Breast epithelium (tissue), 4 donors: ENCODE results near the gene NRCAM. TPM values are rescaled to one million over a fixed set of nuclear protein-coding genes. Genes with fewer than 3 reads are reported as not detected.
"Not testable (repeated sequence)": the region's sequence is repeated elsewhere in the genome, so short reads cannot be mapped to it uniquely, and the experiment has no call there.

ENCODE experiments used
- DNase-seq, 2 donors: peaks; one replicate each; pipeline ENCODE4 v3.0.0-alpha.2; 2019; ENCODE audit warnings: low spot score in 2 of 2
- H3K27ac ChIP-seq, 2 donors: fragments of 200-600 bp; sonication (generic) in 1 of 2; one replicate each; pipeline ENCODE4 v1.5.1; 2016 to 2019; ENCODE audit warnings: mild to moderate bottlenecking in 1 of 2
- H3K27me3 ChIP-seq, 2 donors: fragments of 200-600 bp; sonication (generic) in 1 of 2; one replicate each; pipeline versions ENCODE4 v1.5.1 to v1.6.0; 2017 to 2019; ENCODE audit warnings: control low read depth in 1 of 2, mild to moderate bottlenecking in 1 of 2
- H3K36me3 ChIP-seq: fragments of 200-600 bp; one replicate; pipeline ENCODE4 v1.5.1; 2019
- H3K4me1 ChIP-seq, 2 donors: fragments of 200-600 bp; sonication (generic); one replicate each; pipeline ENCODE4 v1.5.1; 2016 to 2019; ENCODE audit warnings: control low read depth in 1 of 2
- H3K4me3 ChIP-seq, 3 donors: fragments of 200-600 bp; sonication (generic); 1 replicate in 2 of 3; 2 replicates in 1 of 3; pipeline ENCODE4 v1.5.1; 2016 to 2019; ENCODE audit warnings: mild to moderate bottlenecking in 3 of 3, moderate library complexity in 2 of 3
- H3K9me3 ChIP-seq, 2 donors: fragments of 200-600 bp; sonication (generic) in 1 of 2; one replicate each; pipeline ENCODE4 v1.5.1; 2016 to 2019; ENCODE audit warnings: control low read depth in 1 of 2
- POLR2A ChIP-seq: fragments of 450-650 bp; IDR thresholded peaks from one replicate; pipeline ENCODE4 v1.6.1; 2016; ENCODE audit warnings: antibody characterized with exemption, mild to moderate bottlenecking, moderate library complexity
- POLR2AphosphoS5 ChIP-seq, 3 donors: sonication (generic); formaldehyde crosslinking; IDR thresholded peaks; one replicate each; pipeline ENCODE4 v1.6.1; 2017; ENCODE audit warnings: antibody characterized with exemption in 3 of 3
- intact Hi-C: fragments of 100-400 bp; cut with DNase I; formaldehyde crosslinking; loops from one replicate; pipeline ENCODE4 v1.15.1; 2023; ENCODE audit warnings: low total_unique reads
- total RNA-seq, 3 donors: library from RNA; depleted of rRNA; stranded (reverse); fragments of >200 nt; gene quantifications; one replicate each; pipeline ENCODE4 v1.1.0, GENCODE V29; 2016
- TF ChIP-seq, protein P1 (sequence below), 3 donors: fragments of 450-650 bp; IDR thresholded peaks; one replicate each; pipeline ENCODE4 v1.5.1; 2016 to 2017; ENCODE audit warnings: antibody characterized with exemption in 3 of 3, mild to moderate bottlenecking in 3 of 3, moderate library complexity in 3 of 3

Gene NRCAM
- total RNA-seq, 3 donors from 2014 or later: 3.3 to 62.4 (median 4.2) TPM

DNA sequence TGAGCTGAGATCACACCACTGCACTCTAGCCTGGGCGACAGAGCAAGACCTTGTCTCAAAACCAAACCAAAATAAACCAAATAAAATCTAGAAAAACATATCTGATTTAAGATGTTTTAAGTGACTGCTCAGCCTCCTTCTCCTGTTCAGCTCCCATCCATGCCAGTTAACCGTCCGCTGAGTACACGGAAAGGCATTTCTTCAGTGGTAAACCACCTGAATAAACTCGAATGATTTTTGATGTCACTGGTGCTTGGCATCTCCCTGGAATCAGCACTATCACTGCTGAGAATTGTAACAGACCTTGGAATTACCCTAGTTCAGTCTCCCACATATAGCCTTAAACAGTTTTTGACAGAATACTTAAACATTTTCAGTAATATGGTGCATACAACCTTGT, 24.1 kb upstream of the NRCAM start:
- intact Hi-C loops: no loop called here
- DNase-seq: no peak
- H3K4me1 ChIP-seq: no peaks in the 10 kb centered on the region
- TF ChIP-seq, protein P1, sequence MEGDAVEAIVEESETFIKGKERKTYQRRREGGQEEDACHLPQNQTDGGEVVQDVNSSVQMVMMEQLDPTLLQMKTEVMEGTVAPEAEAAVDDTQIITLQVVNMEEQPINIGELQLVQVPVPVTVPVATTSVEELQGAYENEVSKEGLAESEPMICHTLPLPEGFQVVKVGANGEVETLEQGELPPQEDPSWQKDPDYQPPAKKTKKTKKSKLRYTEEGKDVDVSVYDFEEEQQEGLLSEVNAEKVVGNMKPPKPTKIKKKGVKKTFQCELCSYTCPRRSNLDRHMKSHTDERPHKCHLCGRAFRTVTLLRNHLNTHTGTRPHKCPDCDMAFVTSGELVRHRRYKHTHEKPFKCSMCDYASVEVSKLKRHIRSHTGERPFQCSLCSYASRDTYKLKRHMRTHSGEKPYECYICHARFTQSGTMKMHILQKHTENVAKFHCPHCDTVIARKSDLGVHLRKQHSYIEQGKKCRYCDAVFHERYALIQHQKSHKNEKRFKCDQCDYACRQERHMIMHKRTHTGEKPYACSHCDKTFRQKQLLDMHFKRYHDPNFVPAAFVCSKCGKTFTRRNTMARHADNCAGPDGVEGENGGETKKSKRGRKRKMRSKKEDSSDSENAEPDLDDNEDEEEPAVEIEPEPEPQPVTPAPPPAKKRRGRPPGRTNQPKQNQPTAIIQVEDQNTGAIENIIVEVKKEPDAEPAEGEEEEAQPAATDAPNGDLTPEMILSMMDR (IDR thresholded peaks at IDR 0.05): no peak
- TF ChIP-seq POLR2AphosphoS5 (IDR thresholded peaks at IDR 0.05): no peak
- TF ChIP-seq POLR2A: no peak
- no peaks in the 10 kb centered on the region for H3K9me3 ChIP-seq
- no peaks in the 10 kb centered on the region for H3K27me3 ChIP-seq
- no peak overlapping the region for H3K4me3 ChIP-seq
- H3K27ac ChIP-seq: no peak overlapping the region
- no peaks in the 10 kb centered on the region for H3K36me3 ChIP-seq

DNA sequence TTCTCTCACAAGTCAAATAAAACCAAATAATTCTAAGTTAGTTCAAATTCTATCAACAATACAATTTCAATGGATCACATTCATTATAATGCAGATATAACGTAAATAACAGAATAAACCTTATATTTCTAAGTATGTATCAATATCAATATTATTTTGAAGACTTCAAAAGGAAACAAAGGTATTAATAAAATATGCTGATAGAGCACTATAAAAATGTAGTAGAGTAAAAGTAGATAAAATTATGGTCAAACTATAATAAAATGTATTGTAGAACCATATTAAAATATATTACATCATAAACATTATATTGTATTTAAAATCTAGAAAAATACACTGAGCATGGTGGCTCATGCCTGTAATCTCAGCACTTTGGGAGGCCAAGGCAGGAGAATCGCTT, 23.5 kb upstream of the NRCAM start:
- Histone ChIP-seq H3K4me1 (no peaks in the 10 kb centered on the region), H3K27me3 (no peaks in the 10 kb centered on the region), H3K4me3 (no peak overlapping the region), H3K27ac (no peak overlapping the region), H3K9me3 (no peaks in the 10 kb centered on the region), H3K36me3 (no peaks in the 10 kb centered on the region)
- intact Hi-C loops: no loop called here
- no peak for DNase-seq
- TF ChIP-seq, protein P1 (IDR thresholded peaks at IDR 0.05): no peak
- no peak for TF ChIP-seq POLR2AphosphoS5 (IDR thresholded peaks at IDR 0.05)

DNA sequence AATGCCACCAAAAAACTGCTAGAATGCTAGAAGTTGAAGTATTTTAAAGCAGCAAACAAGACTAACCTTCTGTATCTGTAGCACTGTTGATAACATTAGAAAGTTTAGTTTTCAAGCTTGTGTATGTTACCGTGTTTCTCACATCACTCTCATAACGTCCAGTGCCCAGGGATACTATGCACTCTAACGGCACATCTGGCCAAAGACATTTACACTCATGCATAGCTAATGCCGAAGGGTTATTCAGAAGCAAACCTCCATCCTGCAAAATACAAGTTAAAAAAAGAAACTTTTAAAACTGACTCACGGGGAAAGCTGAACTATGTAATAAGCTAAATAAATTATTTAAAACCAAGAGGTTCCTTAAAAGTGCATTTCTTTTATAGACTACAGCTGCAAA, 22.9 kb upstream of the NRCAM start:
- Histone ChIP-seq H3K27ac (no peak overlapping the region), H3K9me3 (no peaks in the 10 kb centered on the region), H3K4me1 (no peaks in the 10 kb centered on the region), H3K4me3 (no peak overlapping the region), H3K36me3 (no peaks in the 10 kb centered on the region), H3K27me3 (no peaks in the 10 kb centered on the region)
- TF ChIP-seq POLR2A (no peak), POLR2AphosphoS5 (IDR thresholded peaks at IDR 0.05) (no peak)
- TF ChIP-seq, protein P1 (IDR thresholded peaks at IDR 0.05): no peak
- intact Hi-C loops: no loop called here
- no peak for DNase-seq

DNA sequence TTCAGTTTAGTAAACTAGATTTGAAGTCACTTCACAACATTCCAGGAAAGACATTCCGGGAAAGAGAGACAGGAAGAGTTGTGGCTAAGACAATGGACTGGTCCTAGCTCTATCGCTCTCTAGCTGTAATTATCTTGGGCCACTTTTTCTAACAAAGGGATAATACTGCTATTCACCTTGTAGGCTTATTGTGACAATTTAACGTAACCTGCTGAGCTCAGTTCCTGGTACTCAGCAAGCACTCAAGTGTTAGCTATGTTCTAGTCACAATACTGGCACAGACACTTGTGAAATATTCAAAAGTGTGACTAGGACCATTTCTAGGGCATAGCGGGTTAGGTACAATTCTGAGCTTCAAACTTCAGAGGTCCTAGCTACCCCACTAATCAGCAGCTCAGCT, 12.0 kb upstream of the NRCAM start:
- no peak for DNase-seq
- no peaks in the 10 kb centered on the region for H3K9me3 ChIP-seq
- H3K27ac ChIP-seq: no peak overlapping the region
- H3K4me1 ChIP-seq: no peaks in the 10 kb centered on the region
- H3K27me3 ChIP-seq: no peaks in the 10 kb centered on the region
- intact Hi-C loops: no loop called here
- no peaks in the 10 kb centered on the region for H3K36me3 ChIP-seq
- TF ChIP-seq POLR2AphosphoS5 (IDR thresholded peaks at IDR 0.05) (no peak), POLR2A (no peak)
- TF ChIP-seq, protein P1 (IDR thresholded peaks at IDR 0.05): no peak
- no peak overlapping the region for H3K4me3 ChIP-seq

DNA sequence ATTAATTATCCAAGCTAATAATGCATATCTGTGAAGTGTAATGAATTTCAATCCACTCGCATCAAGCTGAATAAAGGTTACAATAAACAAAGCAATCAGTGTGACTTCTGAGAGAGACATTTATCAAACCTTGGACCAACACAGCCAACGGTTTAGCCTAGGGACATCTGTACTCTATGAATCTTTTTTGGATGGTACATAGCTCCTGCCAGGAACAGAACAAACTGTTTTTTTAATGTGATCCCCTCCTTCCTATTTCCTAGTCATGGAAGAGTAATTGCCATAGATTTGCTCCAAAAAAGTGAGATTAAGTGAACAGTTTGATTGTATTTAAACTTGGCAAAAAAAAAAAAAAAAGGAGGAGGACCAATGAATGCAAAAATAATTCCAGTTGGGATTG, 11.2 kb upstream of the NRCAM start:
- no peaks in the 10 kb centered on the region for H3K27me3 ChIP-seq
- H3K9me3 ChIP-seq: no peaks in the 10 kb centered on the region
- no peaks in the 10 kb centered on the region for H3K4me1 ChIP-seq
- no peaks in the 10 kb centered on the region for H3K36me3 ChIP-seq
- DNase-seq: no peak
- TF ChIP-seq POLR2A (no peak), POLR2AphosphoS5 (IDR thresholded peaks at IDR 0.05) (no peak)
- TF ChIP-seq, protein P1 (IDR thresholded peaks at IDR 0.05): no peak
- intact Hi-C loops: no loop called here
- no peak overlapping the region for H3K4me3 ChIP-seq
- H3K27ac ChIP-seq: no peak overlapping the region

DNA sequence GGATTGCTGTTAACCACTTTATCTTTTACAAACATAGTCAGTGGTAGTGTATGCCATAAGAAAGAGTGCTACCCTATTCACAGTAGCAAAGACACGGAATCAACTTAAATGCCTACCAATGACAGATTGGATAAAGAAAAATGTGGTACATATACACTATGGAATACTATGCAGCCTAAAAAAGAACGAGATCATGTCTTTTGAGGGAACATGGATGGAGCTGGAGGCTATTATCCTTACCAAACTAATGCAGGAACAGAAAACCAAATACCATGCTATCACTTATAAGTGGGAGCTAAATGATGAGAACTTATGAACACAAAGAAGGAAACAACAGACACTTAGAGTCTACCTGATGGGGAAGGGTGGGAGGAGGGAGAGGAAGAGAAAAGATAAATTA, 10.1 kb upstream of the NRCAM start:
- H3K4me3 ChIP-seq, DNase-seq, H3K36me3 ChIP-seq, H3K9me3 ChIP-seq, H3K4me1 ChIP-seq, H3K27me3 ChIP-seq, intact Hi-C loops, H3K27ac ChIP-seq: not testable (repeated sequence)
